GM12873 (cell line): Measurements from ENCODE around the gene GOLGA3.

Source experiments
- CTCF ChIP-seq: IDR thresholded peaks from 2 replicates; pipeline ENCODE4 v1.5.1; 2012; ENCODE audit warnings: low read depth, mild to moderate bottlenecking, moderate library complexity, low read length, control low read depth; ENCODE audit not compliant: insufficient read depth; ENCODE audit errors: missing control alignments

GOLGA3 gene

GRCh38 chr12:132850291-132850690, 21.6 kb upstream of the GOLGA3 start:
- TF ChIP-seq CTCF, result no peak

- no peak for TF ChIP-seq CTCF
Observed at GRCh38 chr12:132848521-132848920, 19.9 kb upstream of the GOLGA3 start.

- no peak for TF ChIP-seq CTCF
Observed at GRCh38 chr12:132847363-132848356, 19.0 kb upstream of the GOLGA3 start.

- TF ChIP-seq CTCF, result no peak
Observed at GRCh38 chr12:132842449-132843045, 13.9 kb upstream of the GOLGA3 start.

GRCh38 chr12:132841151-132841550, 12.5 kb upstream of the GOLGA3 start:
- no peak for TF ChIP-seq CTCF

GRCh38 chr12:132840536-132840935, 11.9 kb upstream of the GOLGA3 start:
- no peak for TF ChIP-seq CTCF

- TF ChIP-seq CTCF, result no peak
Observed at GRCh38 chr12:132839558-132840235, 11.0 kb upstream of the GOLGA3 start.
